SK-N-MC (cell line): Measurements from ENCODE around the gene MRPS10.
"Not testable (repeated sequence)": the region's sequence is repeated elsewhere in the genome, so short reads cannot be mapped to it uniquely, and the experiment has no call there.

ENCODE experiments used
- DNase-seq: peaks from one replicate; pipeline ENCODE4 v3.0.0-alpha.2; 2011; ENCODE audit warnings: low read depth, low spot score
- H3K27ac ChIP-seq: fragments of 200-600 bp; sonication (generic); 2 replicates; pipeline ENCODE4 v1.5.1; 2016; ENCODE audit warnings: mixed run types
- H3K36me3 ChIP-seq: fragments of 200-600 bp; sonication (generic); 2 replicates; pipeline ENCODE4 v1.6.1; 2017; ENCODE audit warnings: antibody characterized with exemption, low read length, mixed read lengths; ENCODE audit not compliant: insufficient read depth
- H3K4me3 ChIP-seq: fragments of 200-600 bp; sonication (generic); 2 replicates; pipeline ENCODE4 v1.5.1; 2016
- H3K9ac ChIP-seq: fragments of 200-600 bp; sonication (generic); 2 replicates; pipeline ENCODE4 v1.8.0; 2017; ENCODE audit warnings: mixed run types, mixed read lengths; ENCODE audit not compliant: insufficient read length
- H3K9me3 ChIP-seq: fragments of 200-600 bp; sonication (generic); 2 replicates; pipeline ENCODE4 v1.6.1; 2017; ENCODE audit warnings: low read depth, mild to moderate bottlenecking, antibody characterized with exemption, low read length, moderate library complexity, mixed read lengths
- EZH2 ChIP-seq: fragments of 200-600 bp; sonication (generic); IDR thresholded peaks from one replicate; pipeline ENCODE4 v1.6.1; 2017; ENCODE audit warnings: antibody characterized with exemption
- FOXP2 ChIP-seq: optimal IDR thresholded peaks from 2 replicates; pipeline ENCODE3; 2011; ENCODE audit warnings: mild to moderate bottlenecking, moderate library complexity; ENCODE audit not compliant: insufficient read depth; ENCODE audit errors: extremely low read length, control extremely low read depth
- POLR2AphosphoS5 ChIP-seq: IDR thresholded peaks from 2 replicates; pipeline ENCODE4 v1.6.1; 2012; ENCODE audit warnings: mild to moderate bottlenecking, low read depth, low read length, borderline replicate concordance

The MRPS10 gene

GRCh38 chr6:42194056-42194455, 23.6 kb downstream of the MRPS10 start:
- DNase-seq = no peak
- TF ChIP-seq POLR2AphosphoS5 (no peak), EZH2 (no peak), FOXP2 (no peak)
- H3K9ac ChIP-seq = no peak overlapping the region
- H3K4me3 ChIP-seq = no peak overlapping the region
- no peaks in the 10 kb centered on the region for H3K36me3 ChIP-seq
- H3K27ac ChIP-seq = no peak overlapping the region
- H3K9me3 ChIP-seq = no peaks in the 10 kb centered on the region

- Histone ChIP-seq H3K27ac (no peak overlapping the region), H3K4me3 (no peak overlapping the region), H3K36me3 (no peaks in the 10 kb centered on the region), H3K9ac (no peak overlapping the region), H3K9me3 (no peaks in the 10 kb centered on the region)
- DNase-seq = no peak
- TF ChIP-seq FOXP2 = no peak
- TF ChIP-seq EZH2 = no peak
- no peak for TF ChIP-seq POLR2AphosphoS5
Measured at GRCh38 chr6:42193491-42193894, 24.2 kb downstream of the MRPS10 start.

- not testable (repeated sequence) for H3K27ac ChIP-seq, H3K4me3 ChIP-seq, DNase-seq, H3K9me3 ChIP-seq, H3K9ac ChIP-seq, H3K36me3 ChIP-seq
Measured at GRCh38 chr6:42192385-42192784, 25.3 kb downstream of the MRPS10 start.

- TF ChIP-seq EZH2 (no peak), POLR2AphosphoS5 (no peak), FOXP2 (no peak)
- Histone ChIP-seq H3K9me3 (no peaks in the 10 kb centered on the region), H3K9ac (no peak overlapping the region), H3K27ac (no peak overlapping the region), H3K4me3 (no peak overlapping the region), H3K36me3 (no peaks in the 10 kb centered on the region)
- no peak for DNase-seq
Measured at GRCh38 chr6:42190554-42191183, 27.0 kb downstream of the MRPS10 start.

GRCh38 chr6:42188406-42188805, 29.3 kb downstream of the MRPS10 start:
- no peak overlapping the region for H3K4me3 ChIP-seq
- no peak for DNase-seq
- H3K27ac ChIP-seq = no peak overlapping the region
- H3K9me3 ChIP-seq = no peaks in the 10 kb centered on the region
- no peak overlapping the region for H3K9ac ChIP-seq
- TF ChIP-seq EZH2 (no peak), POLR2AphosphoS5 (no peak), FOXP2 (no peak)
- no peaks in the 10 kb centered on the region for H3K36me3 ChIP-seq

GRCh38 chr6:42185597-42185996, 32.1 kb downstream of the MRPS10 start:
- no peak overlapping the region for H3K27ac ChIP-seq
- no peak for TF ChIP-seq EZH2
- TF ChIP-seq FOXP2 = no peak
- no peak for TF ChIP-seq POLR2AphosphoS5
- no peak overlapping the region for H3K9ac ChIP-seq
- no peaks in the 10 kb centered on the region for H3K36me3 ChIP-seq
- no peak overlapping the region for H3K4me3 ChIP-seq
- DNase-seq = no peak
- no peaks in the 10 kb centered on the region for H3K9me3 ChIP-seq

GRCh38 chr6:42184475-42184874, 33.2 kb downstream of the MRPS10 start:
- DNase-seq = no peak
- Histone ChIP-seq H3K27ac (no peak overlapping the region), H3K36me3 (no peaks in the 10 kb centered on the region), H3K4me3 (no peak overlapping the region), H3K9me3 (no peaks in the 10 kb centered on the region), H3K9ac (no peak overlapping the region)
- TF ChIP-seq POLR2AphosphoS5 (no peak), FOXP2 (no peak), EZH2 (no peak)

GRCh38 chr6:42182101-42182500, 35.6 kb downstream of the MRPS10 start:
- H3K4me3 ChIP-seq = no peak overlapping the region
- TF ChIP-seq POLR2AphosphoS5 (no peak), EZH2 (no peak), FOXP2 (no peak)
- H3K9ac ChIP-seq = no peak overlapping the region
- no peaks in the 10 kb centered on the region for H3K9me3 ChIP-seq
- H3K27ac ChIP-seq = no peak overlapping the region
- DNase-seq = no peak
- no peaks in the 10 kb centered on the region for H3K36me3 ChIP-seq

- Histone ChIP-seq H3K9ac (no peak overlapping the region), H3K4me3 (no peak overlapping the region), H3K27ac (no peak overlapping the region), H3K36me3 (no peaks in the 10 kb centered on the region), H3K9me3 (no peaks in the 10 kb centered on the region)
- TF ChIP-seq EZH2 (no peak), FOXP2 (no peak), POLR2AphosphoS5 (no peak)
- DNase-seq = no peak
Measured at GRCh38 chr6:42179945-42180313, 37.7 kb downstream of the MRPS10 start.
